Karpas-422 (cell line): ENCODE results near the gene TUBGCP6. TPM values are rescaled to one million over a fixed set of nuclear protein-coding genes. Genes with fewer than 3 reads are reported as not detected.
"Not testable (repeated sequence)": the region's sequence is repeated elsewhere in the genome, so short reads cannot be mapped to it uniquely, and the experiment has no call there.

Source experiments
- DNase-seq: peaks from one replicate; pipeline ENCODE4 v3.0.0-alpha.2; 2015
- H2AFZ ChIP-seq: fragments of 200-600 bp; sonication (generic); 2 replicates; pipeline ENCODE4 v1.6.1; 2014; ENCODE audit warnings: antibody characterized with exemption, low read length, mixed read lengths
- H3K27ac ChIP-seq: fragments of 200-600 bp; sonication (generic); 2 replicates; pipeline ENCODE4 v1.5.1; 2014; ENCODE audit warnings: mild to moderate bottlenecking, low read length, moderate library complexity
- H3K27me3 ChIP-seq: fragments of 200-600 bp; sonication (generic); 2 replicates; pipeline ENCODE4 v1.6.1; 2014; ENCODE audit warnings: low read length, mixed read lengths
- H3K36me3 ChIP-seq: fragments of 200-600 bp; sonication (generic); 2 replicates; pipeline ENCODE4 v1.6.1; 2014; ENCODE audit warnings: low read length, mixed read lengths; ENCODE audit not compliant: insufficient read depth
- H3K4me1 ChIP-seq: fragments of 200-600 bp; sonication (generic); 2 replicates; pipeline ENCODE4 v1.6.1; 2014; ENCODE audit warnings: mild to moderate bottlenecking, low read length, mixed read lengths
- H3K4me2 ChIP-seq: fragments of 200-600 bp; sonication (generic); 2 replicates; pipeline ENCODE4 v1.6.1; 2014; ENCODE audit warnings: low read length, low read depth, mild to moderate bottlenecking; ENCODE audit not compliant: poor library complexity, severe bottlenecking
- H3K4me3 ChIP-seq: fragments of 200-600 bp; sonication (generic); 2 replicates; pipeline ENCODE4 v1.5.1; 2014; ENCODE audit warnings: mild to moderate bottlenecking, antibody characterized with exemption, low read length, mixed read lengths
- H3K79me2 ChIP-seq: fragments of 200-600 bp; sonication (generic); 2 replicates; pipeline ENCODE4 v1.6.1; 2014; ENCODE audit warnings: mild to moderate bottlenecking, low read length, mixed read lengths
- H3K9ac ChIP-seq: fragments of 200-600 bp; sonication (generic); 2 replicates; pipeline ENCODE4 v1.6.0; 2014; ENCODE audit warnings: low read length
- H3K9me2 ChIP-seq: fragments of 200-600 bp; sonication (generic), shearing (Covaris generic); replicated peaks from 2 replicates; pipeline ENCODE4 v1.6.0; 2014; ENCODE audit warnings: mild to moderate bottlenecking, low read length, moderate library complexity; ENCODE audit not compliant: insufficient read depth
- H3K9me3 ChIP-seq: fragments of 300-700, 200-600 bp; sonication (generic); 2 replicates; pipeline ENCODE4 v1.6.1; 2014; ENCODE audit warnings: low read length, mixed read lengths
- H4K20me1 ChIP-seq: fragments of 200-600 bp; sonication (generic); 2 replicates; pipeline ENCODE4 v1.6.1; 2014; ENCODE audit warnings: mild to moderate bottlenecking, antibody characterized with exemption, low read length, low read depth; ENCODE audit not compliant: insufficient read depth
- total RNA-seq: library from RNA; depleted of rRNA; stranded (reverse); fragments of >200 nt; shearing (Covaris generic); gene quantifications from 2 replicates; pipeline ENCODE4 v1.2.3, GENCODE V29; 2014; ENCODE audit warnings: low replicate concordance

The TUBGCP6 gene
- total RNA-seq, 1 experiment from 2014 or later: 16.9 TPM

- no peaks in the 10 kb centered on the region for H3K36me3 ChIP-seq
- H3K79me2 ChIP-seq: no peaks in the 10 kb centered on the region
- peaks cover 17% of the 10 kb centered on the region for H3K4me1 ChIP-seq
- H3K27ac ChIP-seq: no peak overlapping the region
- H3K9ac ChIP-seq: no peak overlapping the region
- peaks cover 4% of the 10 kb centered on the region; the same call in 1 of the 2 replicates for H3K9me3 ChIP-seq
- no peak for DNase-seq
- no peaks in the 10 kb centered on the region for H3K9me2 ChIP-seq
- H3K4me3 ChIP-seq: no peak overlapping the region
- H2AFZ ChIP-seq: no peak overlapping the region
- no peak overlapping the region for H3K4me2 ChIP-seq
- H4K20me1 ChIP-seq: no peaks in the 10 kb centered on the region
- no peaks in the 10 kb centered on the region for H3K27me3 ChIP-seq
Measured at GRCh38 chr22:50274771-50275170, 29.9 kb upstream of the TUBGCP6 start.

GRCh38 chr22:50274311-50274710, 29.5 kb upstream of the TUBGCP6 start:
- H3K27ac ChIP-seq: no peak overlapping the region
- H3K9ac ChIP-seq: no peak overlapping the region
- DNase-seq: peak; percentile 84
- no peaks in the 10 kb centered on the region for H3K36me3 ChIP-seq
- no peak overlapping the region for H3K4me2 ChIP-seq
- no peaks in the 10 kb centered on the region for H3K9me2 ChIP-seq
- H4K20me1 ChIP-seq: no peaks in the 10 kb centered on the region
- H3K9me3 ChIP-seq: peaks cover 4% of the 10 kb centered on the region; the same call in 1 of the 2 replicates
- peaks cover 22% of the 10 kb centered on the region for H3K4me1 ChIP-seq
- H3K27me3 ChIP-seq: no peaks in the 10 kb centered on the region
- H3K79me2 ChIP-seq: no peaks in the 10 kb centered on the region
- H3K4me3 ChIP-seq: no peak overlapping the region
- no peak overlapping the region for H2AFZ ChIP-seq

GRCh38 chr22:50273781-50274180, 29.0 kb upstream of the TUBGCP6 start:
- not testable (repeated sequence) for H3K4me3 ChIP-seq, H3K79me2 ChIP-seq, H3K9ac ChIP-seq, H3K9me2 ChIP-seq, H3K9me3 ChIP-seq, H3K27ac ChIP-seq, H2AFZ ChIP-seq, H3K27me3 ChIP-seq, H3K36me3 ChIP-seq, DNase-seq, H3K4me2 ChIP-seq, H4K20me1 ChIP-seq
- H3K4me1 ChIP-seq: peaks cover 24% of the 10 kb centered on the region

- H3K9ac ChIP-seq, H3K4me3 ChIP-seq, H3K9me2 ChIP-seq, H2AFZ ChIP-seq, H4K20me1 ChIP-seq, H3K27me3 ChIP-seq, H3K9me3 ChIP-seq, DNase-seq, H3K79me2 ChIP-seq, H3K27ac ChIP-seq, H3K4me2 ChIP-seq, H3K36me3 ChIP-seq: not testable (repeated sequence)
- peaks cover 24% of the 10 kb centered on the region for H3K4me1 ChIP-seq
Measured at GRCh38 chr22:50273352-50273751, 28.5 kb upstream of the TUBGCP6 start.

GRCh38 chr22:50272044-50272802, 27.4 kb upstream of the TUBGCP6 start:
- no peak for DNase-seq
- Histone ChIP-seq H2AFZ (no peak overlapping the region), H3K4me3 (peak overlapping the region; percentile 77; the same call in 1 of the 2 replicates), H3K9ac (no peak overlapping the region), H4K20me1 (no peaks in the 10 kb centered on the region), H3K9me3 (peaks cover 4% of the 10 kb centered on the region; the same call in 1 of the 2 replicates), H3K4me1 (peaks cover 24% of the 10 kb centered on the region), H3K79me2 (no peaks in the 10 kb centered on the region), H3K27ac (no peak overlapping the region), H3K36me3 (no peaks in the 10 kb centered on the region), H3K27me3 (no peaks in the 10 kb centered on the region), H3K4me2 (peak overlapping the region; percentile 96), H3K9me2 (no peaks in the 10 kb centered on the region)

- Histone ChIP-seq H3K9me2 (no peaks in the 10 kb centered on the region), H4K20me1 (no peaks in the 10 kb centered on the region), H2AFZ (no peak overlapping the region), H3K27ac (no peak overlapping the region), H3K9me3 (peaks cover 4% of the 10 kb centered on the region; the same call in 1 of the 2 replicates), H3K4me1 (peaks cover 24% of the 10 kb centered on the region), H3K36me3 (no peaks in the 10 kb centered on the region), H3K27me3 (no peaks in the 10 kb centered on the region), H3K4me3 (peak overlapping the region; percentile 77), H3K9ac (peak overlapping the region; percentile 75; the same call in 1 of the 2 replicates), H3K79me2 (no peaks in the 10 kb centered on the region), H3K4me2 (peak overlapping the region; percentile 96)
- peak; percentile 85 for DNase-seq
Measured at GRCh38 chr22:50271519-50271970, 26.7 kb upstream of the TUBGCP6 start.

- H2AFZ ChIP-seq: peak overlapping the region; percentile 48; the same call in 1 of the 2 replicates
- DNase-seq: peak; percentile 84
- no peaks in the 10 kb centered on the region for H3K27me3 ChIP-seq
- H3K4me1 ChIP-seq: peaks cover 24% of the 10 kb centered on the region
- H3K9me2 ChIP-seq: no peaks in the 10 kb centered on the region
- peaks cover 2% of the 10 kb centered on the region; the same call in 1 of the 2 replicates for H3K9me3 ChIP-seq
- no peak overlapping the region for H3K27ac ChIP-seq
- H3K4me2 ChIP-seq: peak overlapping the region; percentile 96
- H3K4me3 ChIP-seq: peak overlapping the region; percentile 77
- H3K9ac ChIP-seq: peak overlapping the region; percentile 75
- H3K79me2 ChIP-seq: no peaks in the 10 kb centered on the region
- H3K36me3 ChIP-seq: no peaks in the 10 kb centered on the region
- H4K20me1 ChIP-seq: no peaks in the 10 kb centered on the region
Measured at GRCh38 chr22:50270666-50271394, 26.0 kb upstream of the TUBGCP6 start.

- H2AFZ ChIP-seq: peak within 1 kb of the TSS; percentile 60
- peak within 1 kb of the TSS; percentile 77 for H3K4me3 ChIP-seq
Measured at GRCh38 chr22:50269970-50270665, 25.3 kb upstream of the TUBGCP6 start, which contains the start of gene MAPK11. TSS of gene MAPK11 (minus strand) at chr22:50270380. CDS start at chr22:50270292, 88 bp downstream.

More at GRCh38 chr22:50269970-50270665, 25.3 kb upstream of the TUBGCP6 start, which contains the start of gene MAPK11:
- no peaks in the 10 kb centered on the region for H3K79me2 ChIP-seq
- peaks cover 24% of the 10 kb centered on the region for H3K4me1 ChIP-seq
- no peaks in the 10 kb centered on the region for H3K9me2 ChIP-seq
- peak within 1 kb of the TSS; percentile 46 for H3K27ac ChIP-seq
- H3K4me2 ChIP-seq: peak within 1 kb of the TSS; percentile 96
- peak; percentile 89 for DNase-seq
- peak within 1 kb of the TSS; percentile 75 for H3K9ac ChIP-seq
- H3K27me3 ChIP-seq: no peaks in the 10 kb centered on the region
- H3K9me3 ChIP-seq: no peaks in the 10 kb centered on the region; the same call in 1 of the 2 replicates
- H4K20me1 ChIP-seq: no peaks in the 10 kb centered on the region
- no peaks in the 10 kb centered on the region for H3K36me3 ChIP-seq
